A549 treated with AZD2906 at 1 μM for 4 hours (cell line): ENCODE measurements around the gene TBL2. TPM values are rescaled to one million over a fixed set of nuclear protein-coding genes. Genes with fewer than 3 reads are reported as not detected.

Experiments used
- total RNA-seq: library from RNA; stranded (reverse); fragments of 200-300 nt; extraction: Qiagen RNA extraction; gene quantifications from 5 replicates; pipeline ENCODE4 v1.2.3, GENCODE V29; 2022

TBL2 gene
- total RNA-seq, result 49.0 to 59.2 TPM (median 49.8 TPM) in 5 replicates

GRCh38 chr7:73578342-73579128, at the start of gene TBL2:
Gene TBL2 (minus strand): TSS chr7:73578579. CDS start chr7:73578549, 30 bp downstream.

GRCh38 chr7:73623798-73624668, 45.7 kb upstream of the TBL2 start, which contains the start of gene MLXIPL:
Gene MLXIPL (minus strand): TSS chr7:73624522. CDS start chr7:73624492, 30 bp downstream.

GRCh38 chr7:73557397-73558257, 20.8 kb downstream of the TBL2 start, which contains the start of gene BCL7B:
Gene BCL7B (minus strand): TSS chr7:73557690. CDS start chr7:73557578, 112 bp downstream.

GRCh38 chr7:73522105-73522872, 56.1 kb downstream of the TBL2 start, which contains the start of gene BAZ1B:
Gene BAZ1B (minus strand): TSS chr7:73522293. CDS start chr7:73521933, 360 bp downstream.

Other genes with a start within 250 kb of the TBL2 start
- gene FZD9, start 144.8 kb downstream of the TBL2 start, total RNA-seq, result 1.3 to 2.3 TPM (median 2.0 TPM) in 5 replicates
- 48.9 to 66.0 TPM (median 55.1 TPM) in 5 replicates for gene BAZ1B, start 56.3 kb downstream of the TBL2 start, total RNA-seq
- gene BCL7B, start 20.9 kb downstream of the TBL2 start, total RNA-seq, result 62.0 to 74.0 TPM (median 68.5 TPM) in 5 replicates
- gene MLXIPL, start 45.9 kb upstream of the TBL2 start, total RNA-seq, result 0.60 to 1.3 TPM (median 1.1 TPM) in 5 replicates
- gene VPS37D, start 89.3 kb upstream of the TBL2 start, total RNA-seq, result 2.9 to 6.0 TPM (median 5.1 TPM) in 5 replicates
- gene DNAJC30, start 104.9 kb upstream of the TBL2 start, total RNA-seq, result 7.6 to 11.5 TPM (median 10.6 TPM) in 5 replicates
- gene BUD23, start 105.0 kb upstream of the TBL2 start, total RNA-seq, result 121 to 159 TPM (median 129 TPM) in 5 replicates
- 59.4 to 76.5 TPM (median 66.8 TPM) in 5 replicates for gene STX1A, start 141.1 kb upstream of the TBL2 start, total RNA-seq
- gene ABHD11, start 160.2 kb upstream of the TBL2 start, total RNA-seq, result 20.1 to 25.9 TPM (median 24.1 TPM) in 5 replicates
- 1.4 to 4.4 TPM (median 3.6 TPM) in 5 replicates for gene CLDN3, start 191.7 kb upstream of the TBL2 start, total RNA-seq